8988T (cell line): ENCODE measurements around the gene NCCRP1.

ENCODE experiments used
- DNase-seq: peaks from one replicate; pipeline ENCODE4 v3.0.0; 2011

NCCRP1 gene

DNA sequence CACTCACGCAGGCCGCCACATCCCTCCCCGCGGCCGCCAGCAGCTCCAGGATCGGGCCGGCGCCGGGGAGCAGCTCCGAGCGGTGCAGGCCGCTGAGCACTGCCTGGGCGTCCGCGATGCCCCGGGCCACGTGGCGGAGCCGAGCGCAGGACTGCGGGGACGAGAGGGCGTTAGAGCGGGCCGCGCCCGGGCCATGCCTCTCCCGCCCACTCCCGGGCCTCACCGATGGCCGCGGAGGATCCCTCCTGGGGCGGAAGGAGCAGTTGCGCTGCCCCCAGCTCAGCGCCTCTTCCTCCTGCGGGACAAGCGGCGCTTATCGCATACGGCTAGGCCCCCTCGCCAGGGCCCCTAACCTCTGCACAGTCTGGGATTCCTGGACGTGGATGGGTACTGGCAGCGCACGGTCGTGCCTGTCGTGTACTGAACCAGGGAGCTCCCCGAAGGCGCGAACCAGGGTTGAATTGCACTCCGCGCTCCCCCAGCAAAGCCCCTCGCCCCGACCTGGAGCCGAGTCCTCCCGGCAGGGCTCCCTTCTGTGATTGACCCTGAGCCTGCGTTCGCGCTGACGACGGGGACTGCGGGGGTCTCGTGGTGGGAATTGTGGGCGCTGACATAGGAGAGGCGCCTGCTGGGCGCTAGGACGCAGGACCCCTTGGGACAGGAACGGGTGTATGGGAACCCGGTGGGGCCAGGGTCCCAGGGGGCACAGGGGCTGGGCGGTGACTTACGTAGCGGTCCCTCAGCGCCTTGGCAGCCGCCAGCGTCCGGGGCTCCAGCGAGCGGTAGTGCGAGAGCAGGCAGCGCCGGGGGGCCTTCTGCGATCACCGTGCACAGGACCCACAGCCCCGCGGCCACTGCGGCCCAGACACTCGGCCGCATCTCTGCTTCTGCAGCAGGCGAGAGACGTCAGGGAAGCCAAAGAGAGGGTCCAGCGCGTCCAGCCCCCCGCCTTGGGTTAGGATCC is 51.2 kb downstream of the NCCRP1 start:
- peak; percentile 33 for DNase-seq

GRCh38 chr19:39248806-39249205 is 52.0 kb downstream of the NCCRP1 start, which contains the start of gene IFNL4:
Gene IFNL4 (minus strand): TSS chr19:39248856.
- peak; percentile 37 for DNase-seq

GRCh38 chr19:39251081-39251480 is 54.3 kb downstream of the NCCRP1 start:
- DNase-seq: no peak
